Fibroblast of skin of left quadriceps (primary cell): ENCODE data around the gene PTPRK.
"Not testable (repeated sequence)": the region's sequence is repeated elsewhere in the genome, so short reads cannot be mapped to it uniquely, and the experiment has no call there.

ENCODE experiments used
- DNase-seq, 2 experiments: peaks; one replicate each; pipeline ENCODE4 v3.0.0-alpha.2; 2013; ENCODE audit warnings: low read depth in 2 of 2

Gene PTPRK

DNA sequence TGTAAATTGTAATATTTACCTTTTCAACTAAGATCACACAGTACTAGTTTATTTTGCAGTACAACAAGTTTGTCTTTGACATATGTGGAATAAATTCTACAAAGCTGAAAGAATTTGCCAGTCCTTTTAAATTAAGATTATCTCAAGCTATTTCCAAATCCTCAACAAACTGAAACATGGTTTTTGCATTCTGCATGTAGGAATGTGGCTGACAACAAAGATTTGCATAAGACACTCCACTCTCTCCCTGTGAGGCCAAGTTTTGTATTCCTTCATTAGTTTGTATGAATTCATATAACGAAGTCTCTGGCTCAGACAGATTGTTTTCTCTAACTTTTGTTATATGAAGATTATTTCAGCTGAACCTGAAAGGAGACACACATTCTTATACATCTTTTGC is 495.4 kb downstream of the PTPRK start:
- no peak for DNase-seq

- no peak for DNase-seq
Measured at GRCh38 chr6:128024046-128024445, 496.4 kb downstream of the PTPRK start.

GRCh38 chr6:128018821-128019220 is 501.6 kb downstream of the PTPRK start:
- no peak for DNase-seq

GRCh38 chr6:128017288-128017687 is 503.1 kb downstream of the PTPRK start:
- no peak for DNase-seq

GRCh38 chr6:128007658-128008057 is 512.7 kb downstream of the PTPRK start:
- DNase-seq: no peak

DNA sequence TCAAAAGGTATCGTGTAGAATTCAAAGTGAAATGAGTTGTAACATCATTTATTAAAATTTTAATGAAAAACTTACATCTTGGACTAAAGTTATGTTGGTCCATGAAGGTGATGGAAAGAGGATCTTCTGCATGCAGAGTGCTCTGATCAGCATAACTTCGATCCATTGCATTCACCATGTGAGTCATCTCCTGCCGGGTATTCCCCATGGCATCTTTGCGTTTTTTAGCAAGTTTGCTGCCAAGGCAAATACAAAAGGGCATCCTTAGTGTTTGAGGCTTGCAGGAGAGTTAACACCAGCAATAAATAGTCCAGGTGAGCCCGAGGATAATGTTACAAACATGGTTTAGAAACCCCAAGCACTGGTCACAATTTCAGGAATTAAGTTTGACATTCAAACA is 515.4 kb downstream of the PTPRK start:
- DNase-seq: no peak

GRCh38 chr6:128000363-128000762 is 520.0 kb downstream of the PTPRK start:
- DNase-seq: no peak

DNA sequence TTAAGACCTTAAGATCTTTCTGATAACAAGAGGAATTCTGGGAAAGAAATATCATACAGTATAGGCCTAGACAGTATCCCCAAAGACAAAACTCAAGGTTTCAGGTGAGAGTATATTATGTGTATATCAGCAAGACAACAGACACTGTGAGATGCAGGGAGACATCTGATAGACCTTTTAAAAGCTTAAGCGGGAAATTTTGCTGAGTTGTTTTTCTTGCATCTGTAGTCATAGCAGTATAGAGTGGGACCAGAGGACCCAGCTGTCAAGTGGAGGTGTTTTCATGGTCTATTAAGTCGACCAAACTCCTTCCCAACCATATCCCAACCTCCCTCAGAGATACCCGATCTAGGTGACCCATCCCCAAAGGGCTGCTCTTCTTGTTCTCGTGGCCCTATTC is 521.4 kb downstream of the PTPRK start:
- DNase-seq: no peak

GRCh38 chr6:127997496-127998164 is 522.8 kb downstream of the PTPRK start:
- DNase-seq: no peak

- DNase-seq: no peak
Measured at GRCh38 chr6:127996925-127997324, 523.5 kb downstream of the PTPRK start.

GRCh38 chr6:127992144-127992543 is 528.3 kb downstream of the PTPRK start:
- no peak for DNase-seq

GRCh38 chr6:127990074-127990473 is 530.3 kb downstream of the PTPRK start:
- no peak for DNase-seq

GRCh38 chr6:127980996-127981395 is 539.4 kb downstream of the PTPRK start:
- DNase-seq: no peak

DNA sequence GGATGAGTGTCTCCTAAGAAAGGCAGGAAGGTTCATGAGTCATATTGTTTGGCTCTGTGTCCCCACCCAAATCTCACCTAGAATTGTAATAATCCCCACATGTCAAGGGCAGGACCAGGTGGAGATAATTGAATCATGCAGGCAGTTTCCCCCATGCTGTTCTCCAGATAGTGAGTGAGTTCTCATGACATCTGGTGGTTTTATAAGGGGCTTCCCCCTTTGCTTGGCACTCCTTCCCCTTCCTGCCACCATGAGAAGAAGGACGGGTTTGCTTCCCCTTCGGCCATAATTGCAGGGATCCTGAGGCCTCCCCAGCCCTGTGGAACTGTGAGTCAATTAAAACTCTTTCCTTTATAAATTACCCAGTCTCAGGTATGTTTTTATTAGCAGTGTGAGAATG is 542.2 kb downstream of the PTPRK start:
- not testable (repeated sequence) for DNase-seq

DNA sequence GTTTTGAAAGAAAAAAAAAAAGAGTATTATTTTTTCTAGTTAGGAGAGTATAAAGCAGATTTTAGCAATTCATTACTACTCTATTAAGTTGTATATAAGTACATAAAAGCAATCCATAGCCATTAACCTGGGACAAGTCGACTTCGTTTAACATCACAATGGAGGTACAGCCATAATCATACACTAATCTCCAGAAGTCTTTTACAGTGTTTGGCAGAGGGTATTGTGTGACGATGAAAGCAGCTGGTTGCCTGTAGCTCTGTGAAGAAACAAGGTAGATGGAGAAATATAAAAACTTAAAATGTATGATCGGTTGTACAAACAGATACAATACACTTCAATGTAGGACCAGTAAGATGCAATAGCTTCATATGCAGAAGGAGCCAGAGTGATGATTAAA is 543.6 kb downstream of the PTPRK start:
- DNase-seq: no peak

DNA sequence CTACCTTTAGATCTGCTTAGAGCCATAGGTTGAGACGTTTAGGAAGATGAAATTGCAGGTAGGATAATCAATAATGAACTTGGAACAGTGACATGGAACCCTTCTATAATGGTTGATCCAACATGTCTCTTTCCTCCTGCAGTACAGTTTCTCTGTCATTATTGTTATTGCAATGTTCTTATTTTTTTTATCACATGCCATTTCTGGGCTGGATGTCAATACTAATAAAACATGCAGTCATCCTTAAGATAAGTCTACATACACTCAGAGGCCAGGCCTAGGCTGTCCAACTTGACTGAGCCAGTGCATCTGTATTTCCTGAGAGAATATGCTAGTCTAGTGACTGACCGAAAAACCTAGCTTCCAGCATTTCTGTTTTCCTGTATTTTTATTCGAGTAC is 544.3 kb downstream of the PTPRK start:
- no peak for DNase-seq

DNA sequence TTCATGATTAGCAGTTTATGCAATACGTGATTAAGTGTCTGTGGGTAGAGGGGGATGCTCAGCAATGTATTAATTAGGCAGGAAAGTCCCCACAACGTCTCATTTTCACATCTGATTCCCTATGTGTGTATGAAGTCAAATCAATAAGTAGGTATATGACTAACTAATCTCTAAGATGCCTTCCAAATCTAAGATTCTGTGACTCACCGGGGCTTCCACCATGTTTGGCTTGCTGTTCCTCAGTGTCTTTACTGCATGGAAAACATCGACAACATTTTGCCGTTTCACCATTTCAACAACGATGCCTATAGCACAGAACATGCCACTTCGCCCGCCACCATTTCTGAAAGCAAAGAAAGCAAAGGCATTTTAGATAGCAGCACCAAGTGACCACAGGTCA is 547.6 kb downstream of the PTPRK start:
- DNase-seq: no peak

DNA sequence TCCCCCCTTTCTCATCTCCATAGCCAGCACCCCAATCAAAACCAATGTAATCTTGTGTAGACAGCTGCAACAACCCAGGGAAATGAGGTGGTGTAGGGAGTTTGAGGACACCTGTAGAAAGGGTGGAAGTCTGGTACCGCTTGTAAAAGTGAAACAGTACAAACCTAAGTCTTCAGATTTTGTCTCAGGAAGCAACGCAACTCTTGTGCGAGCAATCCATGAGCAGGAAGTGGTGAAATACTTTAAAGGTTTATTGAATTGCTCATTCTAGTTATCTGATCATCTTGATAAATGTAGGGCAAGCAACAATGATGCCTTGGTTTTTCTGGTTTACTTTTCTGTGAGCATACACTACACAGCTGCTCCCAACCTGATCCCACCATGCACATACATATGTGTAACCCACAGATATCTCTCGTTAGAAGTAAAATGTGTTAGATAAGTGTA is 548.4 kb downstream of the PTPRK start:
- DNase-seq: peak; percentile 63 to 68

GRCh38 chr6:127971386-127971785 is 549.0 kb downstream of the PTPRK start:
- DNase-seq: no peak

- DNase-seq: no peak
Measured at GRCh38 chr6:127969701-127970100, 550.7 kb downstream of the PTPRK start.

DNA sequence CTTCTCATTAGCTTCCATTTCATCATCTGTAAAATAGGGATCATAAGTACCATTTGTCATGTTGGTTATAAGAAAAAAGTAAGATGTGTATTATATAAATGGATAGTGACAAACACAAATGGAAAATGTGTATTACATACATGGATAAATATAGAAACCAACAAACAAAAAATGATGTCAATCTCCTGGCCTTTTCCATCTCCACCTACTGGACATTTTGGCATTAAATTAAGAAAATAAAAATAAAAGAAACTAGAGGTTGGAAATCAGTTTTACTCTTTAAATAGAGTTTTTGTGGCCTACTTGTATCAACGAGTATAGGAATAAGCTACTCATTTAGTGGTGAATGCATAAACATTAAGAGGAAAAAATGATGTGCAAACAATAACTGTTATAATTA is 552.0 kb downstream of the PTPRK start:
- no peak for DNase-seq

GRCh38 chr6:127967708-127968107 is 552.7 kb downstream of the PTPRK start:
- DNase-seq: no peak

GRCh38 chr6:127966616-127967015 is 553.8 kb downstream of the PTPRK start:
- no peak for DNase-seq

GRCh38 chr6:127963495-127963894 is 556.9 kb downstream of the PTPRK start:
- no peak for DNase-seq
